Right lobe of liver (tissue), 4 donors: Measurements from ENCODE around the gene SLC2A4RG.

Experiments
- POLR2A ChIP-seq: fragments of 450-650 bp; IDR thresholded peaks from one replicate; pipeline ENCODE4 v1.6.1; 2017; ENCODE audit warnings: antibody characterized with exemption, mild to moderate bottlenecking
- TF ChIP-seq, protein P1 (sequence below), 4 donors: fragments of 200-600 bp in 3 of 4; fragments of 450-650 bp in 1 of 4; IDR thresholded peaks; one replicate each; pipeline versions ENCODE4 v1.5.1 to v1.8.0; 2016 to 2022; ENCODE audit warnings: antibody characterized with exemption in 4 of 4, mild to moderate bottlenecking in 2 of 4
- donor health status: DM: no; HTN: no; CAD: no.
- donor health status: DM: no; HTN: no; CAD: no.
- donor health status: DM: no; HTN: yes; CAD: no.

- TF ChIP-seq POLR2A = no peak
- TF ChIP-seq, protein P1, sequence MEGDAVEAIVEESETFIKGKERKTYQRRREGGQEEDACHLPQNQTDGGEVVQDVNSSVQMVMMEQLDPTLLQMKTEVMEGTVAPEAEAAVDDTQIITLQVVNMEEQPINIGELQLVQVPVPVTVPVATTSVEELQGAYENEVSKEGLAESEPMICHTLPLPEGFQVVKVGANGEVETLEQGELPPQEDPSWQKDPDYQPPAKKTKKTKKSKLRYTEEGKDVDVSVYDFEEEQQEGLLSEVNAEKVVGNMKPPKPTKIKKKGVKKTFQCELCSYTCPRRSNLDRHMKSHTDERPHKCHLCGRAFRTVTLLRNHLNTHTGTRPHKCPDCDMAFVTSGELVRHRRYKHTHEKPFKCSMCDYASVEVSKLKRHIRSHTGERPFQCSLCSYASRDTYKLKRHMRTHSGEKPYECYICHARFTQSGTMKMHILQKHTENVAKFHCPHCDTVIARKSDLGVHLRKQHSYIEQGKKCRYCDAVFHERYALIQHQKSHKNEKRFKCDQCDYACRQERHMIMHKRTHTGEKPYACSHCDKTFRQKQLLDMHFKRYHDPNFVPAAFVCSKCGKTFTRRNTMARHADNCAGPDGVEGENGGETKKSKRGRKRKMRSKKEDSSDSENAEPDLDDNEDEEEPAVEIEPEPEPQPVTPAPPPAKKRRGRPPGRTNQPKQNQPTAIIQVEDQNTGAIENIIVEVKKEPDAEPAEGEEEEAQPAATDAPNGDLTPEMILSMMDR (IDR thresholded peaks at IDR 0.05) = no peak
Measured at GRCh38 chr20:63749597-63750508, 10.3 kb downstream of the SLC2A4RG start.
